Occipital lobe (tissue), 3 donors: ENCODE results near the gene MRPL49. TPM values are rescaled to one million over a fixed set of nuclear protein-coding genes. Genes with fewer than 3 reads are reported as not detected.
"Not testable (repeated sequence)": the region's sequence is repeated elsewhere in the genome, so short reads cannot be mapped to it uniquely, and the experiment has no call there.

Source experiments
- DNase-seq: peaks from one replicate; lab custom pipeline; 2025; lab: John Stamatoyannopoulos, UW
- small RNA-seq: library from RNA; depleted of rRNA; stranded (forward); fragments of <200 nt; gene quantifications from one replicate; pipeline ENCODE3, GENCODE V24; 2014
- total RNA-seq: library from RNA; depleted of rRNA; stranded (reverse); fragments of >200 nt; gene quantifications from one replicate; pipeline ENCODE4 v1.2.3, GENCODE V29; 2014

MRPL49 gene
- total RNA-seq, 1 donor from 2014 or later: 26.4 TPM

DNA sequence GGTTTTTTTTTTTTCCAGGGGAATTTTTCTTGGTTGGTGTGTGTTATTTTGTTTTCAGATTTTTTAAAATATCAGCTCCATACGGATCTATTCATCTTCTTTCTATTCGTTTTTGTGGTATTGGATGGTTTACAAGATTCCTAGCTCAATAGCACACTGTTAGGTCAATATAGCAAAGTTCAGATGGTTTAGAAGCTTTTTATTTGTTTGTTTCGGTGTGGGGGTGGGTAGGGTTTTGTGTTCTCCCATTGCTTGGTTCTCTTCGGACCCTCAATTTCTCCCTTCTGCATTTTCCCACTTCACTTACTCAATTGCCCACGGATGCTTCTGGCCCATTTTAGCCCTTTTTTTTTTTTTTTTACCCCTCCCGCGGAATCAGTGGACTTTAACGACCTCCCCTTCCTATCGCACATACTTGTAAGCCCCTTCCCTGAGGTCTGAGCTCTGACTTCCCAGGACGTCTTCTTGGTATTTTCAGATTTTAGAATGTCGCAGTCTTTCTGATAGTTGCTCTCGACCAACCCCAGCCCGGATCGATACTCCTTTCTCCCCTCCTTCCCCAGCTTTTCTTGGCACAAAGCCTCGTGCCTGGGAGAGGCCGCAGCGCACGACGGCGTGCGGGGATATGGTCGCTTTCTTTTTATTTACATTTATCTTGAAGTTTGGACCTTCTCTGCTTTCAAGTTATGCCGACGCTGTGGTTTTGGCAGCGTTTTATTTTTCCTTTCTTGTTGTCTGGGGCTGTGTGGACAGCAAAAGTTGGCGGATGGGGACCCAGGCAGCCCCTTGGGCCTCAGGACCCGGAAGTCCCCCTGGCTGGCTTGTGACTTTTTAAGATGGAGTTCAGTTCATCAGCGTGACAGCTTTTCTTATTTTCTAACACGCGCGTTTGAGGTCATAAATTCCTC is 43.5 kb downstream of the MRPL49 start:
- no peak for DNase-seq

DNA sequence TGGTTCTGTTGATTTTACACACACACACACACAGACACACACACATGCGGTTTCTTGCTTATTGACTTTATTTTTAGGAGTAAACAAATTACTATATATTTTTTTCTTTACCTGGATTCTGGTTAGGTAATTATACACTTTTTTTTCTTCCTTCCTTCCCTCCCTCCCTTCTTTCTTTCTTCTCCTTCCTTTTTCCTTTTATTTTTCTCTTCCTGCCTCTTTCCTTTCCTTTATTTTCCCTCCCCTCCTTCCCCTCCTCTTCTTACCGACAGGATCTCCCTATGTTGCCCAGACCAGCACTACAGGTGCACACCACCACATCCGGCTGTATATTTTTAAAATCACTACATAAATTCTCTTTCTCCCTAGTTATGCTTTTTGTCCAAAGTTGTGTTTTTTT is 44.8 kb downstream of the MRPL49 start:
- DNase-seq: no peak

DNA sequence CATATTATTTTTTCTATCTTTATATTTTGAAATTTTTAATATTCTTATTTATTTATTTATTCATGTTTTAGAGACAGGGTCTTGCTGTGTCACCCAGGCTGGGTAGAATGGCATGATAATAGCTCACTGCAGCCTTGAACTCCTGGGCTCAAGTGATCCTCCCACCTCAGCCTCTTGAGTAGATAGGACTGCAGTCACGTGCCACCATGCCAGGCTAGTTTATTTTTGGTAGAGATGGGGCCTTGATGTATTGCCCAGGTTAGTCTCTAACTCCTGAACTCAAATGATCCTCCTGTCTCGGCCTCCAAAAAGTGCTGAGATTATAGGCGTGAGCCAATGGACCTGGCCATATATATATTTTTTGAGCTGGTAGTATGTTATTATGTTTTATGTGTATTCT is 45.5 kb downstream of the MRPL49 start:
- DNase-seq: no peak

DNA sequence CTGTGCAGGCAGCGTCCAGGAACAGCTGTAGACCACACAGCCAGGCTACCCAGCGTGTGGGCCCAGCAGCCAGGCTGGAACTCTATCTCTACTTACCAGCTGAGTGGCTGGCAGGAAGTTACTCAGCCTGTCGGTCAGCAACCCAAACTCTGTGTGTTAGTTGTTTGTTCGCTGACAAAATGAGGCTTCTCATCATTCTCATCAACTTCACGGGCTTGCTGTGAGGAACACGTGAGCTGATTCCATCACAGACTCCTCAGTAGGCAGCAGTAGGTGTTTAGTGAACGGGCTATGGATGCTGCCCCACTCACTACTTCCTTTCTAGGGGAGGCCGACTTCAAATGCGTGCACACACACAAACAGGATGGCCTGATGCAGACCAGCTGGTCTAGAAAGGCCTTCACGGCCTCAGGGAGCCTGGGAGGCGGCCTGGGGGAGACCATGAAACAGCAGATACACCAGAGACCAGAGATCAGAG is 47.1 kb downstream of the MRPL49 start:
- DNase-seq: no peak

DNA sequence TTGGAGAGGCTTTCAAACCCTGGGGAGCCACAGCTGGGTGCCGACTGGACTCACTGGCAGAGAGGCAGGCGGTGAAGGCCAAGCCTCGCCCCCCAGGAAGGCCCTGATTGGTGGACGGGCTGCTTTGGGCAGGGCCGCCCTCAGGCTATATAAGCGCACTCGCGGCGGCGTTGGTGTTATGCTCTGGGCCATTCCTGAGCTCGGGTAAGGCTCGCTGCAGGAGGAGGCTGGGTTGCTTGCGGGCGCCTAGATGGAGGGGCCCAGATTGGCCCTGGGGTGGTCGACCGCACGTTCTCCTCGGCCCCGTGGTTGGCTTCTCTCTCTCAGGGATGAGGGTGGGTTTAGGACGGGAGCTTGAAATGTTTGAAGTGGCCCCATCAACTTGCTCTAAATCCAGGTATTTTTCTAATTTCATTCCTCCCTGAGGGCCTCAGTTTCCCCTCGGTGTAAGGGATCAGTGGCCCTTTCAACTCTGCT is 48.0 kb downstream of the MRPL49 start, which contains the start of gene SPDYC:
Gene SPDYC, plus strand, starts transcription at position 176 of the 477 bp plus-strand sequence. CDS start 1,125 bp downstream, outside the sequence.
- no peak for DNase-seq

DNA sequence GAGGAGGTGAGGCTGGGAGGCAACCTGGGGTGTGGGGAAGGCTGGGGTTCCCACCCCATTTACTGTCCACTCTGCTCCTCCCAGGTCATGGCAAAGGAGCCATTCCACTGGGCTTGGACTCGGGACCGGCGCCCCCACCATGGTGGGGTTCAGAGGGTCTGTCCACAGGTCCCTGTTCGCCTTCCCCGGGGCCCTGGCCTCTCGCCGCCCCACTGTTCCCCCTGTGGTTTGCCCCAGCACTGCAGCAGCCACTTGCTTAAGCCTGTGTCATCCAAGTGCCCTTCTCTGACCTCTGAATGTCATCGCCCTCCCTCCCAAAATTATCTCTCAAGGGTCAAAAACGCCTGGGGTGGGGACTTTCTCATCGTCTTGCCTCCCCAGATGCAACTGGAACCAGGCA is 50.5 kb downstream of the MRPL49 start:
- no peak for DNase-seq

DNA sequence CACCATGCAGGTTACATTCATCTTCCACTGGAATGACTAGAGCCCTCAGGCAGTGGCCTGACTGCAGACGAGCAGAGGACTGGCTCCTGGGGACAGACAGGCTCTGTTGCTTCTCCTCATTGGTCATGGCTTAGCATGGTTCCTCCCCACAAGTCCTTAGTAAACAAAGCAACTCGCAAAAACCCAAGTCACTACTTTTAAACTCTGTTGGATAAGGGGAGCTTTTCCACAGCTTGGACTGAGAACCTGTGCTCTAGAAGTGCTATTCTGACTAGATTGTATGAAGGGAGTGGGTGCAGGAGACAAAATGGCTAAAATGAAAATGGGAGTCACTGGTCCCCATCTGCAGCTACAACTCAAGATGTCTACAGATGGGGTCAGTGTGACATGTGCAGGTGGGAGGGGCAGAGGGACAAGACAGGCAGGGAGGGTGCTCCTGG is 52.5 kb downstream of the MRPL49 start:
- DNase-seq: not testable (repeated sequence)

Small RNA genes within 50 kb of the gene (small RNA-seq; reads per million reads assigned to genes)
- gene HIGD1AP10: not detected
- not detected for gene PDCL2P2
- gene RNU2-23P: 11.9 reads per million, percentile 92 among the genes with 10 or more reads in this experiment

Other genes starting within 250 kb of the MRPL49 start
- gene EHD1, start 243.7 kb upstream of the MRPL49 start, total RNA-seq: 22.9 TPM
- gene ATG2A, start 205.1 kb upstream of the MRPL49 start, total RNA-seq: 5.5 TPM
- 22.8 TPM for gene PPP2R5B, start 197.6 kb upstream of the MRPL49 start, total RNA-seq
- not detected for gene GPHA2, start 186.4 kb upstream of the MRPL49 start, total RNA-seq
- not detected for gene MAJIN, start 150.2 kb upstream of the MRPL49 start, total RNA-seq
- gene BATF2, start 125.3 kb upstream of the MRPL49 start, total RNA-seq: not detected
- gene ARL2, start 108.2 kb upstream of the MRPL49 start, total RNA-seq: 31.2 TPM
- gene SNX15, start 94.9 kb upstream of the MRPL49 start, total RNA-seq: 19.0 TPM
- gene SAC3D1, start 81.1 kb upstream of the MRPL49 start, total RNA-seq: 8.7 TPM
- 2.3 TPM for gene NAALADL1, start 63.8 kb upstream of the MRPL49 start, total RNA-seq
- 2.0 TPM for gene CDCA5, start 38.3 kb upstream of the MRPL49 start, total RNA-seq
- gene ZFPL1, start 38.1 kb upstream of the MRPL49 start, total RNA-seq: 14.7 TPM
- 215 TPM for gene VPS51, start 26.1 kb upstream of the MRPL49 start, total RNA-seq
- 54.3 TPM for gene TM7SF2, start 10.4 kb upstream of the MRPL49 start, total RNA-seq
- gene ZNHIT2, start 4.6 kb upstream of the MRPL49 start, total RNA-seq: 4.7 TPM
- 180 TPM for gene FAU, start 187 bp upstream of the MRPL49 start, total RNA-seq
- 10.1 TPM for gene SYVN1, start 12.2 kb downstream of the MRPL49 start, total RNA-seq
- not detected for gene SPDYC, start 47.9 kb downstream of the MRPL49 start, total RNA-seq
- gene CAPN1, start 59.6 kb downstream of the MRPL49 start, total RNA-seq: 56.5 TPM
- gene POLA2, start 139.6 kb downstream of the MRPL49 start, total RNA-seq: 0.94 TPM
- gene CDC42EP2, start 192.5 kb downstream of the MRPL49 start, total RNA-seq: 9.0 TPM
- gene DPF2, start 211.5 kb downstream of the MRPL49 start, total RNA-seq: 21.7 TPM
- 4.5 TPM for gene TIGD3, start 232.4 kb downstream of the MRPL49 start, total RNA-seq